Measurements from ENCODE around the gene LMBRD2.

GRCh38 chr5:36168737-36169136, 17.1 kb upstream of the LMBRD2 start:
- TF ChIP-seq, protein P1, sequence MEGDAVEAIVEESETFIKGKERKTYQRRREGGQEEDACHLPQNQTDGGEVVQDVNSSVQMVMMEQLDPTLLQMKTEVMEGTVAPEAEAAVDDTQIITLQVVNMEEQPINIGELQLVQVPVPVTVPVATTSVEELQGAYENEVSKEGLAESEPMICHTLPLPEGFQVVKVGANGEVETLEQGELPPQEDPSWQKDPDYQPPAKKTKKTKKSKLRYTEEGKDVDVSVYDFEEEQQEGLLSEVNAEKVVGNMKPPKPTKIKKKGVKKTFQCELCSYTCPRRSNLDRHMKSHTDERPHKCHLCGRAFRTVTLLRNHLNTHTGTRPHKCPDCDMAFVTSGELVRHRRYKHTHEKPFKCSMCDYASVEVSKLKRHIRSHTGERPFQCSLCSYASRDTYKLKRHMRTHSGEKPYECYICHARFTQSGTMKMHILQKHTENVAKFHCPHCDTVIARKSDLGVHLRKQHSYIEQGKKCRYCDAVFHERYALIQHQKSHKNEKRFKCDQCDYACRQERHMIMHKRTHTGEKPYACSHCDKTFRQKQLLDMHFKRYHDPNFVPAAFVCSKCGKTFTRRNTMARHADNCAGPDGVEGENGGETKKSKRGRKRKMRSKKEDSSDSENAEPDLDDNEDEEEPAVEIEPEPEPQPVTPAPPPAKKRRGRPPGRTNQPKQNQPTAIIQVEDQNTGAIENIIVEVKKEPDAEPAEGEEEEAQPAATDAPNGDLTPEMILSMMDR (IDR thresholded peaks at IDR 0.05 in 2 of 3, conservative IDR thresholded peaks at IDR 0.05 in 1 of 3; ENCODE audit: control insufficient read depth in 2 of 3, extremely low read depth in 1 of 3, insufficient read depth in 1 of 3, low read depth in 3 of 3, low read length in 3 of 3): no peak
- TF ChIP-seq EP300 (IDR thresholded peaks at IDR 0.05; ENCODE audit: borderline replicate concordance in 1 of 2, control insufficient read depth in 1 of 2, low read depth in 2 of 2, low read length in 2 of 2) (no peak), ASH2L (IDR thresholded peaks at IDR 0.05; ENCODE audit: borderline replicate concordance, low read depth) (no peak), SRF (IDR thresholded peaks at IDR 0.05; ENCODE audit: low read depth in 2 of 2, low read length in 2 of 2) (no peak), CHD4 (IDR thresholded peaks at IDR 0.05) (no peak), NKRF (conservative IDR thresholded peaks at IDR 0.05) (no peak), NRF1 (conservative IDR thresholded peaks at IDR 0.05; ENCODE audit: low read depth, low read length) (no peak), POLR2A (IDR thresholded peaks at IDR 0.05; ENCODE audit: low read depth, low read length) (no peak), MTA3 (IDR thresholded peaks at IDR 0.05; ENCODE audit: borderline replicate concordance, low read length) (no peak)
